ENCODE results near the gene RXRB. TPM values are rescaled to one million over a fixed set of nuclear protein-coding genes. Genes with fewer than 3 reads are reported as not detected.

The RXRB gene
- total RNA-seq, 2 donors from 2014 or later = 55.6 to 57.5 TPM

DNA sequence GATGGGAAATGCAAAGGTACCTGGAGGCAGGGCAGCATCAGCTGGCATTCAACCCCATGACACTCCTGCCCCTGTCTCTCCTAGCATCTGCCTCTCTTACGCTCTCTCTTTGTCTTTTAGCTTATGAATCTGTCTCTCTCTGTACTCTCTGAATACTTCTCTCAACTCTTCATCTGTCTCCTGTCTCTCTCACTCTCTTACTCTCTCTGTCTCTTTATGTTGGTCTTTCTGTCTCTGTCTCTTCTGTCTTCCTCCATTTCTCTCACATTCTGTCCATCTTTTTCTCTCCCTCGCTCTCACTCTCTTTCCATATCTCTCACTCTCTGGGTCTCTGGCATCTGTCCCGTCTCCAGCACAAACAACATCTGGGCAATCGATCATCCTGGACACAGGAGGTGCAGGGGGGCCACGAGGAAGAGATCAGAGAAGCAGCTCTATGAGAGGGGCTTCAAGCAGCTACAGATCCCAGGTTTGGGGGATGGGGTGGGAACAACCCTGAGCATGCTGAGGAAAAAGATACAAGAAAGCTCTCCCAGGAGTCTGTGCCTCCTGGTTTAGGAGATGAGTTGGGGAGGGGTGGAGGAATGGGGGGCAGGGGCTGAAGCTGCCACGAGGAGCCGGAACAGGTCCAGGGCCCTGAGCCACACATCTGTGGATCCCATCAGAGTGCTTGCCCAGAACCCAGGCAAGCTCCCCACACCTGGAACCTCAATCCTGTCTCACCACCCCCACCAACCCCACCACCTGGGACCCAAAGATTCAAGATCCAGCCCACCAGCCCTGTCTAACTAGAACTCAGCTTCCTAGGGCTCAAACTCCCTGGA lies 10.6 kb downstream of the RXRB start:
- ATAC-seq (replicated peaks in 1 of 2) (no peak), DNase-seq (no peak)
- Mint-ChIP-seq H3K9me3 (no peaks in the 10 kb centered on the region), H3K27ac (no peak overlapping the region), H3K36me3 (ENCODE audit: insufficient read depth in 2 of 2) (peaks cover 0 to 2% of the 10 kb centered on the region in 2 donors), H3K4me1 (ENCODE audit: low read depth) (peaks cover 16% of the 10 kb centered on the region), H3K27me3 (ENCODE audit: low read depth) (peaks cover 27% of the 10 kb centered on the region), H3K4me3 (no peak overlapping the region)

DNA sequence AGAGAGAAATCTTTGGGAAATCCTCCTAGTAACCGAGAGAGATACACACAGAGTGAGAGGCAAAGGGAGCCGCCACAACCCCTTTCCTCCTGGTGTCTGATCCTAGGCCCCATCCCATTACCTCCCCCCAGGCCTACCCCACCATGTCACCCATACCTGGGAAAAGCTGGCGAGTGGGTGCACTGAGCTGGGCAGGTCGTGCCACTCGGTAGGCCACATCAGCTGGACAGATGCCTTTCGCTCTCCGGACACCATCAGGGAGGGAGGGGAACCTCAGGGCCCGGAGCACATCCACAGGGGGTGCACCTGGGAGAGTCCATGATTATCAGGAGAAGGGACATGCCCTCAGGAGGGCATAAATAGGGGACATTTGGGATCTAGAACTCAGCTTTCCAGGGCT lies 11.3 kb downstream of the RXRB start:
- H3K27me3 Mint-ChIP-seq (ENCODE audit: low read depth) = peaks cover 27% of the 10 kb centered on the region
- ATAC-seq (replicated peaks in 1 of 2) (no peak), DNase-seq (no peak)
- H3K4me3 Mint-ChIP-seq = no peak overlapping the region
- H3K9me3 Mint-ChIP-seq = no peaks in the 10 kb centered on the region
- peaks cover 0 to 2% of the 10 kb centered on the region in 2 donors for H3K36me3 Mint-ChIP-seq (ENCODE audit: insufficient read depth in 2 of 2)
- H3K27ac Mint-ChIP-seq = no peak overlapping the region
- H3K4me1 Mint-ChIP-seq (ENCODE audit: low read depth) = peaks cover 18% of the 10 kb centered on the region

DNA sequence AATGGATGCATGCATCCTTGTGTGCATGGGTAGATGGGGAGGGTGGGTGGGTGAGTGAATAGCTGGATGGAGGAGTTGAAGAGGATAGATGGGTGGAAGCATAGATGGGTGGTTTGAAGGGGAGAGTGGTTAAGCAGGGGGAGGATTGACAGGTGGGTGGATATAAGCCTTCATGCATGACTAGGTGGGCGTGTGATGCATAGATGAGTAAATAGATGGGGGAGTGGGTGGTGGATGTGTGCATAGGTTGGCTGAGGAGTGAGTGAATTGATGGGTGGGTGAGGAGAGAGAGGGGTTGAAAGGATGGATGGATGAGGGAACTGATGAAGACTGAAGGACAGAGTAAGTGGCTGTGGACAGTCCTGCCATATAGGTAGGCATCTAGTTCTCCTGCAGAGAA lies 12.7 kb downstream of the RXRB start:
- Mint-ChIP-seq H3K36me3 (ENCODE audit: insufficient read depth in 2 of 2) (peaks cover 9 to 13% of the 10 kb centered on the region in 2 donors), H3K4me3 (no peak overlapping the region), H3K27ac (no peak overlapping the region), H3K27me3 (ENCODE audit: low read depth) (peaks cover 27% of the 10 kb centered on the region), H3K4me1 (ENCODE audit: low read depth) (peaks cover 19% of the 10 kb centered on the region), H3K9me3 (peaks cover 9 to 10% of the 10 kb centered on the region in 2 donors)
- ATAC-seq (replicated peaks in 1 of 2) (no peak), DNase-seq (no peak)

DNA sequence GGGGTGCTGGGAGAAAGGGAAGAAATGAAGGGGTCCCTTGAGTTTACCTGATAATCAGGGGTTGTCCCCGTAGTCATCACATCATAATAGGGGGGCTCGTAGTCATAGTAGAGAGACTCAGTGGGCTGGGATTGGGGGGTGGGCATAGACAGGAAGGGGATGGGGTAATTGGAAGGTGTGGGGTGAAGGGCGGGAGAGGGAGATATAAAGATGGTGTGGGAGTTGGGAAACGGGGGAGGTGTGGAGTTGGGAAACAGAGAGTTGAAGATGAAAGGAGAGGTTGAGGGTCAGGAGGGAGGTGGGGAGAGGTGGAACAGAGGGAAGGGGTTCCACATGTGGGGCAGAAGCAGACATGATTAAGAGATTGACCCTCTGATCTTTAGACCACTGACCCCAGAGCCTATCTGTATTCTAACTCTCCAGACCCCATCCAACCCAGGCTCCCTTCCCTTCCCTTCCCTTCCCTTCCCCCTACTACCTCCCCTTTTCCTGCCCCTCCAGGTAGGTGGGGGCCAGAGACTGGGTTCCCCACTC lies 14.7 kb downstream of the RXRB start:
- Mint-ChIP-seq H3K9me3 (peaks cover 11 to 13% of the 10 kb centered on the region in 2 donors), H3K4me3 (no peak overlapping the region), H3K27me3 (ENCODE audit: low read depth) (peaks cover 13% of the 10 kb centered on the region), H3K36me3 (ENCODE audit: insufficient read depth in 2 of 2) (peaks cover 11 to 16% of the 10 kb centered on the region in 2 donors), H3K4me1 (ENCODE audit: low read depth) (peaks cover 19% of the 10 kb centered on the region), H3K27ac (no peak overlapping the region)
- DNase-seq (no peak), ATAC-seq (replicated peaks in 1 of 2) (no peak)

DNA sequence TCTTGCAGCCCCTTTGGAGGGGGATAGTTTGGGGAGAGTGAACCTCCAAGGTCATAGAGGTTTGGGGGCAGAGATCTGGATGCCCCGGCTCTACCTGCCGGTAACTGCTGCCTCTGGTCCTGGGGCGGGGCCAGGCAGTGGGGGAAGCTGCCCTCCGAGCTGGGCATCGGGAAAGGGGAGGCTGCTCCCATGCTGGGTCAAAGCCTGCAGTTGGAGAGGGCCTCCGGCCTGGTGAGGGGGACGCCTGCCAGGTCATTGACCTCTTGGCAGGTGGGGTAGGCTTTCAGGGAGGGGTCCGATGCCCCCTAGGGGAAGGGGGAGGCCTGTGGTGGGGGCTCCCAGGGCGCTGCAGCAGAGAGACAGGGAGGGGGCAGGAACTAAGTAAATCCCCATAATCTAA lies 15.3 kb downstream of the RXRB start:
- H3K4me3 Mint-ChIP-seq = no peak overlapping the region
- ATAC-seq (replicated peaks in 1 of 2) = no peak
- H3K27ac Mint-ChIP-seq = no peak overlapping the region
- peaks cover 11 to 16% of the 10 kb centered on the region in 2 donors for H3K36me3 Mint-ChIP-seq (ENCODE audit: insufficient read depth in 2 of 2)
- DNase-seq = no peak
- H3K9me3 Mint-ChIP-seq = peaks cover 11 to 13% of the 10 kb centered on the region in 2 donors
- peaks cover 11% of the 10 kb centered on the region for H3K27me3 Mint-ChIP-seq (ENCODE audit: low read depth)
- peaks cover 19% of the 10 kb centered on the region for H3K4me1 Mint-ChIP-seq (ENCODE audit: low read depth)

DNA sequence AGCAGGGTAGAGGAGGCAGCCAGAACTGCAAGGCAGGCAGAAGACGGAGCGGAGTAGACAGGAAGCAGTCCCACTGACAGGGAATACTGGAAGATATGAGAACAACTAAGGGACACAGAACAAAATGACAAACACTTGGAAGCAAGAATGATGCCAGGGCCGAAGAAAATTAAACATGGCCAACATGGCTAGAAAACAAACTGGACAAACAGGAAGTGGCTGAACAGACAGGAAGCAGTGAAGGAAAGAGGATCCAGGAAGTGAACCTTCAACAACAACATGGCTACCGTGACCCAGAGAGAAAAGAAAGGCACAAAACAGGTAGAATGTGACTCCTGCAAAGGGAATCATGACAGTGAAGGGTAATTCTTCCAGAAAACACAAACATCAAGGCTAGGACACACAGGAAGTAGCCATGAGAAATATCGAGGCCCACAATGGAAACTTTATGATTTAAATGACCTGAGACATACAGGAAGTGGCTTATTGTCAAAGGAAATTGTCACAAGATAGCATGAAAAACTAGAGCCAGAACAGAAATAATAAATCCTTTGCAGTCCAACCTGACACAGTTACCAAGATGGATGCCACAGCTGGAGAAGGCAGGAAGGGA lies 17.3 kb downstream of the RXRB start:
- Mint-ChIP-seq H3K4me1 (ENCODE audit: low read depth) (peaks cover 19% of the 10 kb centered on the region), H3K27ac (peak overlapping the region; percentile 75), H3K4me3 (peak overlapping the region; percentile 41 to 69), H3K27me3 (ENCODE audit: low read depth) (peaks cover 6% of the 10 kb centered on the region), H3K9me3 (peaks cover 11 to 13% of the 10 kb centered on the region in 2 donors), H3K36me3 (ENCODE audit: insufficient read depth in 2 of 2) (peaks cover 11 to 16% of the 10 kb centered on the region in 2 donors)
- ATAC-seq (replicated peaks in 1 of 2) (peak in 1 of 2 donors; percentile 28), DNase-seq (no peak)

DNA sequence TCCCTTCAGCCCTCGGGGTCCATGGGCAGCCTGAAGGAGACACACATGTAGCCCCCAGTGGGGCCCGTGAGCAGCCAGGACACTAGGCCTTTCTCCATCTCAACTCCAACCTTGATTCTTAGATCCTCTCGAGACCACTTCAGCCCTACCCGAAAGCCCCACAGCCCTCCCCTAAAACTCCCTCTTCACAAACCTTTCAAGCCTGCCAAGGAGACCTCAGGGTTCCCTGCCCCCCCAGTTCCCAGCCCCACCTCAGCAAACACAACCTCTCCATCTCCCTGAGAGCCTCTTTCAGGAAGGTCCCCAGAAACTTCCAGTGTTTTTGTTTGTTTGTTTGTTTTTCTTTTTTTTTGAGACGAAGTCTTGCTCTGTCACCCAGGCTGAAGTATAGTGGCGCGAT lies 19.3 kb downstream of the RXRB start:
- peaks cover 11 to 13% of the 10 kb centered on the region in 2 donors for H3K9me3 Mint-ChIP-seq
- no peak overlapping the region for H3K27ac Mint-ChIP-seq
- H3K4me1 Mint-ChIP-seq (ENCODE audit: low read depth) = peaks cover 19% of the 10 kb centered on the region
- peaks cover 11 to 16% of the 10 kb centered on the region in 2 donors for H3K36me3 Mint-ChIP-seq (ENCODE audit: insufficient read depth in 2 of 2)
- no peaks in the 10 kb centered on the region for H3K27me3 Mint-ChIP-seq (ENCODE audit: low read depth)
- ATAC-seq (replicated peaks in 1 of 2) (no peak), DNase-seq (no peak)
- no peak overlapping the region for H3K4me3 Mint-ChIP-seq

DNA sequence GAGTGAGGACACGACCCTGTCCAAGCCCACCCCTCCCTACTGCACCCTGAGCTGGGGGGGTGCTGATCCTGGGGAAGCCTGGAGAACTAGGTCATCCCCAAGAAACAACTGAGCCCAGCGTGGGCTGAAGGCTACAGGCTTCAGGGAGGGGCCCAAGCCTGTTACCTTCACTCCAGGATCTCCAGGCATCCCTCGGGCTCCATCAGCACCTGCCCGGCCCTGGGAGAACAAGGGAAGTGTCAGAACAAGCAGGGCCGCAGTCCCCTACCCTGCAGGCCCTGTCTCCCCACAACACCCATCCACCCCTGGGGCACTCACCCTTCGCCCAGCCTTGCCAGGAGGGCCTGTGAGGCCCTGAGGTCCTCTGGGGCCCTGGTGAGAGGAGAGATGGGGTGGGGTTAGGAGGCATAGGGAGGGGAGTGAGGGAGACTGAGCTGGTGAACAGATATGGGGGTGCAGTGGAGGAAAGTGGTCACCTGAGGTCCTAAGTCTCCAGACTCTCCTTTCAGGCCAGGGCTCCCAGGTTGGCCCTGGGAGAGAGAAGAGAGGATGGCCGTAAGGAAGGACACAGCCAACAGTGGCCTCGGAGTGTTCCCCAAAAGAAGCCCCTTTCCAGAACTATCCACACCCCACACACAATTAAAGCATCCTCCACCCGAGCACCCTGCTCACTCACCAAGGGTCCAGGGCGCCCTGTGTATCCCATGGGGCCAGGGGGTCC lies 21.6 kb downstream of the RXRB start:
- Mint-ChIP-seq H3K4me3 (no peak overlapping the region), H3K4me1 (ENCODE audit: low read depth) (peaks cover 15% of the 10 kb centered on the region), H3K36me3 (ENCODE audit: insufficient read depth in 2 of 2) (peaks cover 11 to 14% of the 10 kb centered on the region in 2 donors), H3K27me3 (ENCODE audit: low read depth) (no peaks in the 10 kb centered on the region), H3K27ac (no peak overlapping the region), H3K9me3 (peaks cover 11 to 13% of the 10 kb centered on the region in 2 donors)
- no peak for DNase-seq
- ATAC-seq (replicated peaks in 1 of 2) = no peak

DNA sequence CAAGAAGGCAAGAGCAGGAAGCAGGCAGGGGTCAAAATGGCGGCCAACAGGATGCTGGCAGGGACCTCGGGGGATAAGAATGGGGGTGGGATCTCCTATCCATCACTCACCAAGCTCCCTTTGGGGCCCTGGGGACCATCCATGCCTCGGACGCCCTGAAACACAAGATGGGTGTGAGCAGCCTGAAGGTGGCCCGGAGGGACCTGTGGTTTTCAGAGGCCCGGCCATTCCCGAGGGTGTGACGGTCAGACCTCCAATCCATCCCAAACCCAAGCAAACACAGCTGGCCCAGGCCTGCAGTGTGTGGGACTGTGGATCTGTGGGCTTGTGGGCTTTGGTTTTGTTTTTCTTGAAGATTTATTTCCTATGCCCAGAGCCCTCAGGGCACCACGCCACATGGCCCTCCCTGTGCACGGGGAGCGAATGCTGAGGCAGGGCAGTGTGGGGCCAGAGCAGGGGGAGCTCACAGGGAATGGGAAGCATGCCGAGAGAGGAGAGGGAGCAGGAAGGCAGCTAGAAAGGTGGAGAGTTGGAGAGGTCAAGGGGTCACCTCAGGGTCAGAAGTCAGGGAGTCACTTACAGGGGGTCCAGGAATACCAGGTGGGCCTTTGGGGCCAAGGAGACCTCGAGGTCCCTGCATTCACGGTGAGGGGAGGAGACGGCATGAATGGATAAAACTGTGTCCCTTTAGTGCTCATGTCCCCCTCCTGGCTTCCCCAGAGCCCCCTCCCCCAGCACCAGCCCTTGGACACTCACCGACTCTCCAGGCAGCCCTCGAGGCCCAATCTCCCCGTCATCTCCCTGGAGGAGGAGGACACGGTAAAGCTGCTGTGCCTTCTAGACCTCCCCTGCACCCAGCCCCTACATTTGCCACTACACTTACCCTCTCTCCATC lies 22.7 kb downstream of the RXRB start:
- ATAC-seq (replicated peaks in 1 of 2) (no peak), DNase-seq (no peak)
- H3K27me3 Mint-ChIP-seq (ENCODE audit: low read depth) = no peaks in the 10 kb centered on the region
- H3K4me1 Mint-ChIP-seq (ENCODE audit: low read depth) = peaks cover 4% of the 10 kb centered on the region
- no peak overlapping the region for H3K4me3 Mint-ChIP-seq
- peaks cover 3% of the 10 kb centered on the region in 2 donors for H3K9me3 Mint-ChIP-seq
- H3K27ac Mint-ChIP-seq = no peak overlapping the region
- H3K36me3 Mint-ChIP-seq (ENCODE audit: insufficient read depth in 2 of 2) = peaks cover 3% of the 10 kb centered on the region in 2 donors

DNA sequence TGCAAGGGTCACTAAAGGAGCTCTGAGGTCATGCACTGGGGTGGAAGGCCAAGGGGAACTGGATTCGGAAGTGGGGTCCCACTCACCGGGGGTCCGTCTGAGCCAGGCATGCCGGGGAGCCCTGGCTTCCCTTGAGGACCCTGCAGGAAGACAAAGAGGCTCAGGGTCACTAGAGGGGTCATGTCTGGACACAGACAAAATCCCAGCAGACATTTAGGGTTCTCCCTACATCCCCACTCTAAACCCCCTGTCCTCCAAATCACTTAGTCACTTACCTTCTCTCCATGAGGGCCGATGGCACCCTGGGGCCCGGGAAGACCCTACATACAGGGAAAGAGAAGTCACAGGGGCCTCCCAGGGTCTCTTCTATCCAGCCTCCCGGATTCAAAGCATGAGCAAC lies 23.6 kb downstream of the RXRB start:
- H3K9me3 Mint-ChIP-seq = no peaks in the 10 kb centered on the region
- no peak overlapping the region for H3K27ac Mint-ChIP-seq
- ATAC-seq (replicated peaks in 1 of 2) = no peak
- no peak for DNase-seq
- H3K4me1 Mint-ChIP-seq (ENCODE audit: low read depth) = no peaks in the 10 kb centered on the region
- H3K4me3 Mint-ChIP-seq = no peak overlapping the region
- no peaks in the 10 kb centered on the region for H3K27me3 Mint-ChIP-seq (ENCODE audit: low read depth)
- no peaks in the 10 kb centered on the region for H3K36me3 Mint-ChIP-seq (ENCODE audit: insufficient read depth in 2 of 2)

DNA sequence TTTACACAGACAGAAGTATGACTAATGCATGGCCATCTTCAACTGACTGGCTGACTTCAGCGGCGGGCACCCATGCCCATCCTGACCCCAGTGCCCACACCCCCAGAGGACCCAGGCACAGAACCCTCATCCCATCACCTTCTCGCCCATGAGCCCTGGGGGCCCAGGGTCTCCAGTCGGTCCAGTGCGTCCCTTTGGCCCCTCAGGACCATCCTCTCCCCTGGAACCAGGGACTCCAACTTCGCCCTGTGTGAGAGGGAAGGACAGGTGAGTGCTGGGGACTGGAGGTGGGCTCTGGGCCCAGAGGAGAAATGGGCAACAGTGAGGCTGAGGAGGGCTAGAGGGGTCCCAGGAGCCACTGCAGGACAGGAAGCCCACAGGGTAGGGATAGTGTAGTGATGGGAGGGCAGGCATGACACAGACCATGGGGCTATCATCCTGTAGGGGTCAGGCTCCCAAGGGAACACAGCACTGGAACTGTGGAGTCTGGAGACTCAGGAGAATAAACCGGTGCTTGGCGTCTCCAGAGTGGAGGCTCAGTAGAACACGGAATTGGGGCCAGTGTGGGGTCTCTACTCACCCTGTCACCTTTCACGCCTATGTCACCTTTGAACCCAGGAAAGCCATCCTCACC lies 24.9 kb downstream of the RXRB start:
- Mint-ChIP-seq H3K4me1 (ENCODE audit: low read depth) (no peaks in the 10 kb centered on the region), H3K9me3 (no peaks in the 10 kb centered on the region), H3K4me3 (no peak overlapping the region), H3K27ac (no peak overlapping the region), H3K36me3 (ENCODE audit: insufficient read depth in 2 of 2) (no peaks in the 10 kb centered on the region), H3K27me3 (ENCODE audit: low read depth) (no peaks in the 10 kb centered on the region)
- DNase-seq (no peak), ATAC-seq (replicated peaks in 1 of 2) (no peak)

DNA sequence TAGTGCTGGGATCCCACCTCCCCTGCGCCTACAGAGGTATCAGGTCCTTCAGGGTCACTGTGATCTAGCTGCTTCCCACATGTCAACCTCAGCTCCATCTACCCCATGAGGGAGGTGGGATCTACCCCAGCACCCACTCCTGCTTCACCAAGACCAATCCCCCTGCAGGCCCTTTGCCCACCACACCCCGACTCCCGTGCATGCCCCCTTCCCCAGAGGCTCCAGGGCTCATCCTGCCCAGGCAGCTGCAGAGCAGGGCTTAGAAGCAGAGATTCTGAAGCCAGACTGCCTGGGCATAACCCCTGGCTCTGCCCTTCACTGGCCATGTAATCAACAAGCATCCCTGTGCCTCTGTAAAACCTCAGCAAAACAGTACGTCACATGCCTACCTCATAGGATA lies 25.7 kb downstream of the RXRB start:
- no peak overlapping the region for H3K27ac Mint-ChIP-seq
- DNase-seq = no peak
- H3K36me3 Mint-ChIP-seq (ENCODE audit: insufficient read depth in 2 of 2) = no peaks in the 10 kb centered on the region
- H3K4me1 Mint-ChIP-seq (ENCODE audit: low read depth) = no peaks in the 10 kb centered on the region
- no peaks in the 10 kb centered on the region for H3K9me3 Mint-ChIP-seq
- H3K27me3 Mint-ChIP-seq (ENCODE audit: low read depth) = no peaks in the 10 kb centered on the region
- no peak for ATAC-seq (replicated peaks in 1 of 2)
- H3K4me3 Mint-ChIP-seq = no peak overlapping the region
